ENCODE measurements around the gene C1orf21.

C1orf21 gene

DNA sequence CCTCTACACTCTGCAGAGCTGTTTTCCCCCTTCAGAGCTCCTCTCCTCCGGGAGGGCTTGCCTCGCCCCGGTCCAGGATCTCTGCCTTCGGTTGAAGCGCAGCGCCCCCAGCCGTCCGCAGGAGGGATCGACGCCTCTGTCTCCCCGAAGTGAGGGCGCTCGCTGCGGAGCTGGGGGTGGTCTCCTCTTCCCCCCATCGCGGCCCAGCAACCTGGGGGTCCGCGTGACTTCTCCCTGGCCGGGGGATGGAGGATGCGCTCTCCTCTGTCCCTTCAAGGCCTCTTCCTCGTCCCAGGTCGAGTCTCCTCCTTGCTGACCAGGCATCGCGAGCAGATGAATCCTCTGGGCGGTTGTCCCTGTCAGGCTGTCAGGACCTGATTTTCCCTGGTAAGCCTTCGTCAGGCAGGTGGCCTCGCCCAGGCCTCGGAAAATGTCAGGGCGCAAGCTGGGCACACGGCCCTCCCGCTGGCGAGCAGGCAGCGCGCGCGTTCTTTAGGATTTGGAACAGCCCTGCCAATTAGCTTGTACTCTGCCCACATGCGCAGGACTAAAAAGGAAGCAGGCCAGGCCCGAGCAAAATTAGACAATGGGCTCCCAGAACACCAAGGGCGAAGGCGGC is 277.3 kb downstream of the C1orf21 start:
- Histone ChIP-seq H3K27ac (ENCODE audit: insufficient read depth, low read length, poor library complexity, severe bottlenecking) (no peak overlapping the region), H3K4me1 (ENCODE audit: control insufficient read depth, insufficient read depth, low read length, poor library complexity, severe bottlenecking) (no peaks in the 10 kb centered on the region), H3K27me3 (replicated peaks; ENCODE audit: control insufficient read depth, insufficient read depth, low read length, poor library complexity, severe bottlenecking) (peaks cover 11% of the 10 kb centered on the region), H3K36me3 (ENCODE audit: control insufficient read depth, insufficient read depth, low read length) (no peaks in the 10 kb centered on the region), H3K9me3 (ENCODE audit: control insufficient read depth, low read length) (no peaks in the 10 kb centered on the region), H3K4me3 (ENCODE audit: insufficient read depth, low read depth, low read length, poor library complexity, severe bottlenecking) (no peak overlapping the region)
- no peak for DNase-seq

DNA sequence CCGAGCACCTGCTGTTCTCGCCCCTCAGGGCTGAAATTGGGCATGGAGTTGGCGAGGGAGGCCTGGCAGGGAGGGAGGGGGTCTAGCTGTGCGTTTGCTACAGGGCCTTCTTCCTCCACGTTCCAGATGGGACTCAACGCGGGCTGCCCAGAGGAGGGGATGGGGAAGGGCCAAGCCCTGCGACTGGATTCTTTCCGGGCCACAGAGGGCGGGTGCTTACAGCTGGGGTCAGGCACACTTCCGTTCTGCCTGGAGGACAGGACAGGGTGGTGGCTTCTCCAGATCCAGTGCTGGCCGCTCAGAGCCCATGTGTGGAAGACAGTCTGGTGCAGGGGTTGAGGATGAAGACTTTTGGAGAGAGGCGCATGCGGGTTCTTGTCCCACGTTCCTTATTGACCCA is 277.8 kb downstream of the C1orf21 start:
- peaks cover 11% of the 10 kb centered on the region for H3K27me3 ChIP-seq (replicated peaks; ENCODE audit: control insufficient read depth, insufficient read depth, low read length, poor library complexity, severe bottlenecking)
- no peaks in the 10 kb centered on the region for H3K36me3 ChIP-seq (ENCODE audit: control insufficient read depth, insufficient read depth, low read length)
- H3K4me1 ChIP-seq (ENCODE audit: control insufficient read depth, insufficient read depth, low read length, poor library complexity, severe bottlenecking), result no peaks in the 10 kb centered on the region
- H3K9me3 ChIP-seq (ENCODE audit: control insufficient read depth, low read length), result no peaks in the 10 kb centered on the region
- H3K4me3 ChIP-seq (ENCODE audit: insufficient read depth, low read depth, low read length, poor library complexity, severe bottlenecking), result no peak overlapping the region
- DNase-seq, result no peak
- H3K27ac ChIP-seq (ENCODE audit: insufficient read depth, low read length, poor library complexity, severe bottlenecking), result no peak overlapping the region

DNA sequence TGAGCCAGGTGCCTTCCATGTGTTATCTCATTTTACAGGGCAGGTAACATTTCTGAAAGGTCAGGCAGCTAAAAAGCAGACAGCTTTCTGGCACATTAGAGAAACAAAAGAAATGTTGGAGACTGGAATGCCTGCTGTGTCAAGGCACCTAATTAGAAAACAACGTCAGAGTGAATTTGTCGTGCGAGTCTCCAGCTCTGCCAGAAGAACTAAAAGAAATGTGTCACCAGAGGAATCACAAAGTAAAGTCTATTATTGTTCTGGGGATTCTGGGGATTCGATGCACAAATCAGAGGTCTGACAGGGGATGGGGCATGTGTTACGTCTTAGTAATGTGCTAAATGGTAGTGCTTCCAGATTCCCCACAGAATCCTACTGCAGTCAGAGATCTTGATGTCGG is 278.5 kb downstream of the C1orf21 start:
- H3K4me1 ChIP-seq (ENCODE audit: control insufficient read depth, insufficient read depth, low read length, poor library complexity, severe bottlenecking), result no peaks in the 10 kb centered on the region
- peaks cover 11% of the 10 kb centered on the region for H3K27me3 ChIP-seq (replicated peaks; ENCODE audit: control insufficient read depth, insufficient read depth, low read length, poor library complexity, severe bottlenecking)
- no peak overlapping the region for H3K27ac ChIP-seq (ENCODE audit: insufficient read depth, low read length, poor library complexity, severe bottlenecking)

DNA sequence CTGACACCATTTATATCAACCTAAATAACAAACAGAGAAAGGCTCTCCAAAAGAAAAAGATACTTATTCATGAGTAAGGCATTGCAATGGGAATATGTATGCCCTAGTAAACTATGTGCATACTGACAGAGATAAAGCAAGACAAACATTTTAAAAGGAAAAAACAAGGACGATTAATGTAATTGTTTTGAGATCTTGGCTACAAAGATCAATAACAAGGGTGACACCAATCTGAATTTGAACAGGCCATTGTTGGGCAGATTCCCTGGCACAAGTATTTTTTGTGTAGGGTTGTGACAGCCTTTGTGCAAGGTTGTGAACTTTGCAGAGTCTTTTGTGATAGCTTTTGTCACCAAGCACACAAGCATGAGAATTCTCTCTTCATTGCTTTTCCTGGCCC is 282.6 kb downstream of the C1orf21 start:
- Histone ChIP-seq H3K36me3 (ENCODE audit: control insufficient read depth, insufficient read depth, low read length) (no peaks in the 10 kb centered on the region), H3K9me3 (ENCODE audit: control insufficient read depth, low read length) (no peaks in the 10 kb centered on the region), H3K4me3 (ENCODE audit: insufficient read depth, low read depth, low read length, poor library complexity, severe bottlenecking) (no peak overlapping the region), H3K4me1 (ENCODE audit: control insufficient read depth, insufficient read depth, low read length, poor library complexity, severe bottlenecking) (no peaks in the 10 kb centered on the region), H3K27ac (ENCODE audit: insufficient read depth, low read length, poor library complexity, severe bottlenecking) (no peak overlapping the region), H3K27me3 (replicated peaks; ENCODE audit: control insufficient read depth, insufficient read depth, low read length, poor library complexity, severe bottlenecking) (peaks cover 3% of the 10 kb centered on the region)
- DNase-seq, result no peak

More for the DNA sequence above, 278.5 kb downstream of the C1orf21 start:
- Histone ChIP-seq H3K4me3 (ENCODE audit: insufficient read depth, low read depth, low read length, poor library complexity, severe bottlenecking) (no peak overlapping the region), H3K36me3 (ENCODE audit: control insufficient read depth, insufficient read depth, low read length) (no peaks in the 10 kb centered on the region), H3K9me3 (ENCODE audit: control insufficient read depth, low read length) (no peaks in the 10 kb centered on the region)
- DNase-seq, result no peak

DNA sequence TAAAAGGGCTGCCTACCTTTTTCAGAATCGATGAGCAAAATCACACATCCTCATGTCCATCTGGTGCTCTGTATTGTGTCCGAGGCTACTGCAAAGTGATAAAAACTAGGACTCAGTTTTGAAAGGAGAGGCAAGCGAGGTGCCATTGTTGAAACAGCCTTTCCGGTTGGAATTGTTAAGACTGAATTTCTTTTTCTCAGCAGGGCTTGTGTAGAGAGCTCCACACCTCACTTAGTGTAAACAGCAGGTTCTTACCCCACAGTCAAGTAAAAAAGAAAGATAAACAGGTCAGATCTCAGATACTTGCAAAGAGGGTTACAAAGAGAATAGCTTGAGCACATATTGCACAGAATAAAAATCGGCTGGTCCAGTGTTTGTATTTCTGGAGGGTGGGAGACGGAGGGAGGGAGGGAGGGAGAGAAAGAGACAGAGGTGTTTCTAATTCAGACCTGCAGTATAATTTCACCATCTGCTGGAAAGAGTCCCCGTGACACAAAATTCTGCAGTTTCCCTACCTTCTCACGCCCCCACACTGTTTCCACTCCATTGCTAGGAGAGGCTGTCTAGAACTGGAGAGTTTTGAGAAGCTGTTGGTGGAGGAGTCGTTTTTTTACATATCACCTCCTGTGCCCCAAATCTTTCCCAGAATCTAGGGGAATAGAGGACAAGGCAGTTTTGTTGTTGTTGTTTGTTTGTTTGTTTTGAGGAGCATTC is 285.3 kb downstream of the C1orf21 start:
- Histone ChIP-seq H3K4me1 (ENCODE audit: control insufficient read depth, insufficient read depth, low read length, poor library complexity, severe bottlenecking) (no peaks in the 10 kb centered on the region), H3K27ac (ENCODE audit: insufficient read depth, low read length, poor library complexity, severe bottlenecking) (no peak overlapping the region), H3K4me3 (ENCODE audit: insufficient read depth, low read depth, low read length, poor library complexity, severe bottlenecking) (no peak overlapping the region), H3K27me3 (replicated peaks; ENCODE audit: control insufficient read depth, insufficient read depth, low read length, poor library complexity, severe bottlenecking) (no peaks in the 10 kb centered on the region), H3K36me3 (ENCODE audit: control insufficient read depth, insufficient read depth, low read length) (no peaks in the 10 kb centered on the region), H3K9me3 (ENCODE audit: control insufficient read depth, low read length) (no peaks in the 10 kb centered on the region)
- no peak for DNase-seq

DNA sequence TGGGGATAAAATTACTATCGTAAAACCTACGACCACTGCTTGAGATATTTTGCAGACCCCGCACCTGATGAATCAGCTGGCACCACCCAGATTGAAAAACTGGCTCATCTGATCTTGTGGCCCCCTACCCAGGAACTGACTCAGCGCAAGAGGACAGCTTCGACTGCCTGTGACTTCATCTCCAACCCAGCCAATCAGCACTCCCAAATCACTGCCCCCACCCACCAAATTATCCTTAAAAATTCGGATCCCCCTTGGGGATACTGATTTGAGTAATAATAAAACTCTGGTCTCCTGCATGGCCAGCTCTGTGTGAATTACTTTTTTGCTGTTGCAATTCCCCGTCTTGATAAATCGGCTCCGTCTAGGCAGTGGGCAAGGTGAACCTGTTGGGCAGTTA is 286.5 kb downstream of the C1orf21 start:
- H3K27me3 ChIP-seq (replicated peaks; ENCODE audit: control insufficient read depth, insufficient read depth, low read length, poor library complexity, severe bottlenecking), result no peaks in the 10 kb centered on the region
- H3K4me3 ChIP-seq (ENCODE audit: insufficient read depth, low read depth, low read length, poor library complexity, severe bottlenecking), result no peak overlapping the region
- H3K27ac ChIP-seq (ENCODE audit: insufficient read depth, low read length, poor library complexity, severe bottlenecking), result no peak overlapping the region
- H3K4me1 ChIP-seq (ENCODE audit: control insufficient read depth, insufficient read depth, low read length, poor library complexity, severe bottlenecking), result no peaks in the 10 kb centered on the region
- DNase-seq, result no peak
- no peaks in the 10 kb centered on the region for H3K9me3 ChIP-seq (ENCODE audit: control insufficient read depth, low read length)
- no peaks in the 10 kb centered on the region for H3K36me3 ChIP-seq (ENCODE audit: control insufficient read depth, insufficient read depth, low read length)

DNA sequence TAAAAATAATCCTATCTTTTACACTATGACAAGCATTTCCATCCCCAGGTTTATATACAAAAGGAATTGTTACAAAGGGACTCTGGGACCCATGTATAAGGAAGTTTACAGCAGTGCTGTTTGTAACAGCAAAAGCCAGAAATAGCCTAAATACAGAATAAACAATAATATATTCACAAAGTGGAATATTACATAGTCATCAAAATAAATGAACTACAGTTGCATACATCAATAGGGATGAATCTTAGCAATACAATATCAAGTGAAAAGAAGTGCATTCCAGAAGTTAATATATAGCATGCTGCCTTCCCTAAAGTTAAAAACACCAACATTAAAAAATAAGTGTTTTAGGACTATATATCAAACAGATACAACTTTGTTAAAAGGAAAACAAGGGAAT is 290.5 kb downstream of the C1orf21 start:
- H3K27ac ChIP-seq (ENCODE audit: insufficient read depth, low read length, poor library complexity, severe bottlenecking), result no peak overlapping the region
- H3K36me3 ChIP-seq (ENCODE audit: control insufficient read depth, insufficient read depth, low read length), result no peaks in the 10 kb centered on the region
- H3K9me3 ChIP-seq (ENCODE audit: control insufficient read depth, low read length), result peaks cover 6% of the 10 kb centered on the region
- no peak for DNase-seq
- H3K27me3 ChIP-seq (replicated peaks; ENCODE audit: control insufficient read depth, insufficient read depth, low read length, poor library complexity, severe bottlenecking), result no peaks in the 10 kb centered on the region
- H3K4me1 ChIP-seq (ENCODE audit: control insufficient read depth, insufficient read depth, low read length, poor library complexity, severe bottlenecking), result no peaks in the 10 kb centered on the region
- no peak overlapping the region for H3K4me3 ChIP-seq (ENCODE audit: insufficient read depth, low read depth, low read length, poor library complexity, severe bottlenecking)

Measured in effector memory CD4-positive, alpha-beta T cell (primary cell).